K562 (cell line): Measurements from ENCODE around the gene MDC1. TPM values are rescaled to one million over a fixed set of nuclear protein-coding genes. Genes with fewer than 3 reads are reported as not detected.
A peak's percentile ranks its signal among the peaks of the same experiment; 100 is the strongest.

Experiments
- CBX5 ChIP-seq: IDR thresholded peaks from 2 replicates; pipeline ENCODE4 v1.6.1; 2014; ENCODE audit warnings: low read depth, borderline replicate concordance
- CSDE1 ChIP-seq, 2 experiments: fragments of 450-650 bp; IDR thresholded peaks; 2 replicates each; pipeline ENCODE4 v1.6.1; 2016; ENCODE audit warnings: mild to moderate bottlenecking in 1 of 2
- HDAC3 ChIP-seq: fragments of 450-650 bp; IDR thresholded peaks from 2 replicates; pipeline ENCODE4 v1.6.1; 2018; ENCODE audit warnings: borderline replicate concordance, mild to moderate bottlenecking, moderate library complexity; ENCODE audit not compliant: partially characterized antibody
- MBD2 ChIP-seq: sonication (generic); IDR thresholded peaks from 2 replicates; pipeline ENCODE4 v1.6.1; 2016; ENCODE audit warnings: low read depth, borderline replicate concordance
- NFYB ChIP-seq: IDR thresholded peaks from 2 replicates; pipeline ENCODE4 v1.6.1; 2011; ENCODE audit warnings: mild to moderate bottlenecking, moderate library complexity; ENCODE audit not compliant: insufficient read length; ENCODE audit errors: extremely low read depth
- POLR2AphosphoS2 ChIP-seq: IDR thresholded peaks from 2 replicates; pipeline ENCODE4 v1.6.1; 2012; ENCODE audit warnings: low read length, improper control_type of control experiment
- SOX6 ChIP-seq: fragments of 450-650 bp; IDR thresholded peaks from 2 replicates; pipeline ENCODE4 v1.6.1; 2014; ENCODE audit warnings: mild to moderate bottlenecking
- ZBED1 ChIP-seq: IDR thresholded peaks from 2 replicates; pipeline ENCODE4 v1.6.1; 2014
- ZNF23 ChIP-seq: fragments of 250-450 bp; sonication (Bioruptor Pico); IDR thresholded peaks from 2 replicates; pipeline ENCODE4 v1.4.0; 2020; ENCODE audit warnings: mild to moderate bottlenecking
- ZNF780A ChIP-seq: fragments of 250-450 bp; sonication (Bioruptor Pico); IDR thresholded peaks from 2 replicates; pipeline ENCODE4 v1.5.0; 2021; ENCODE audit warnings: mild to moderate bottlenecking
- polyA plus RNA-seq, 8 experiments: library from polyadenylated mRNA; depleted of rRNA in 4 of 8; stranded (reverse) in 5 of 8; unstranded in 3 of 8; fragments of >200 nt; fragmentation: Nextera tagmentation in 2 of 8; fragmentation: Illumina TruSeq in 1 of 8; extraction: Ambion mirVana in 2 of 8; extraction: Trizol in 1 of 8; gene quantifications; 2 replicates each; pipeline versions ENCODE4 v1.2.1 to v1.2.3, GENCODE V29; 2011 to 2014; ENCODE audit warnings: inconsistent platforms in 1 of 8, missing spikeins in 1 of 8
- total RNA-seq, 7 experiments: library from RNA; depleted of rRNA in 6 of 7; stranded (reverse); fragments of >200 nt in 6 of 7; fragmentation: Illumina TruSeq in 2 of 7; extraction: Trizol in 2 of 7; gene quantifications; 2 replicates each; pipeline versions ENCODE4 v1.2.1 to v1.2.3, GENCODE V29; 2011 to 2021; ENCODE audit warnings: low replicate concordance in 1 of 7
- TF ChIP-seq, protein P1 (sequence below), 2 experiments: fragments of 150-350 bp in 1 of 2; IDR thresholded peaks; 2 replicates each; pipeline ENCODE4 v1.6.1; 2012 to 2016; ENCODE audit warnings: low read depth in 2 of 2, low read length in 2 of 2, mild to moderate bottlenecking in 1 of 2, moderate library complexity in 1 of 2
- TF ChIP-seq, protein P2 (sequence below): sonication (generic); formaldehyde crosslinking; IDR thresholded peaks from 2 replicates; pipeline ENCODE4 v1.8.1; 2023; ENCODE audit warnings: mild to moderate bottlenecking, missing genetic modification reagents, moderate library complexity
- TF ChIP-seq, protein P3 (sequence below): fragments of 250-450 bp; sonication (Bioruptor Pico); IDR thresholded peaks from 2 replicates; pipeline ENCODE4 v1.9.0; 2021; ENCODE audit warnings: mild to moderate bottlenecking
- TF ChIP-seq, protein P4 (sequence below): fragments of 450-650 bp; formaldehyde crosslinking; IDR thresholded peaks from 2 replicates; pipeline ENCODE4 v1.4.0; 2022; ENCODE audit warnings: missing genetic modification characterization
- TF ChIP-seq, protein P5 (sequence below), 2 experiments: fragments of 450-650 bp; conservative IDR thresholded peaks; 2 replicates each; pipeline ENCODE4 v1.6.1; 2017; ENCODE audit warnings: mild to moderate bottlenecking in 2 of 2, moderate library complexity in 2 of 2
- TF ChIP-seq, protein P6 (sequence below), 2 experiments: fragments of 450-650 bp in 1 of 2; sonication (generic) in 1 of 2; formaldehyde crosslinking in 1 of 2; IDR thresholded peaks in 1 of 2; conservative IDR thresholded peaks in 1 of 2; 2 replicates each; pipeline versions ENCODE4 v1.6.1 to v1.8.1; 2016 to 2023; ENCODE audit warnings: mild to moderate bottlenecking in 2 of 2, moderate library complexity in 2 of 2, inconsistent platforms in 1 of 2, missing genetic modification reagents in 1 of 2

Gene MDC1
- total and polyA plus RNA-seq, 9 of the 15 experiments (the other 6 are each of a cell fraction or from before 2014, with no cell fraction given) = 8.2 to 114 (median 20.0) TPM

DNA sequence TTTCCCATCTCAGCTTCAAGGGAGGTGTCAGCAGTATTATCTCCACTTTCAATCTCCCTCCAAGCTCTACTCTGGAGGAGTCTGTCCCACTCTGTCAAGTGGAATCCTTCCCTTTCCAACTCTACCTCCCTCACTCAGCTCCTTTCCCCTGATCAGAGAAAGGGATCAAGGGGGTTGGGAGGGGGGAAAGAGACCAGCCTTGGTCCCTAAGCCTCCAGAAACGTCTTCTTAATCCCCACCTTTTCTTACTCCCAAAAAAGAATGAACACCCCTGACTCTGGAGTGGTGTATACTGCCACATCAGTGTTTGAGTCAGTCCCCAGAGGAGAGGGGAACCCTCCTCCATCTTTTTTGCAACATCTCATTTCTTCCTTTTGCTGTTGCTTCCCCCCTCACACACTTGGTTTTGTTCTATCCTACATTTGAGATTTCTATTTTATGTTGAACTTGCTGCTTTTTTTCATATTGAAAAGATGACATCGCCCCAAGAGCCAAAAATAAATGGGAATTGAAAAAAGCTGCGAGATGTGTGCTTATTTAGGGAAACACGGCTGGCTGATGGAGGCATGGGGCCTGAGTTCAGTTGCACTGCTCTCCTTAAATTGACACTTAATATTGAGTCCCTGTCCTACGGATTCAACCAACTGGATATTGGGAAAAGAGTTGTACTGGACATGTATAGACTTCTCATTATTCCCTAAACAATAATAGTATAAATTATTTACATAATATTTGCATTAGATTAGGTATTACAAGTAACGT lies 8.0 kb upstream of the MDC1 start (continued):
- TF ChIP-seq, protein P1, sequence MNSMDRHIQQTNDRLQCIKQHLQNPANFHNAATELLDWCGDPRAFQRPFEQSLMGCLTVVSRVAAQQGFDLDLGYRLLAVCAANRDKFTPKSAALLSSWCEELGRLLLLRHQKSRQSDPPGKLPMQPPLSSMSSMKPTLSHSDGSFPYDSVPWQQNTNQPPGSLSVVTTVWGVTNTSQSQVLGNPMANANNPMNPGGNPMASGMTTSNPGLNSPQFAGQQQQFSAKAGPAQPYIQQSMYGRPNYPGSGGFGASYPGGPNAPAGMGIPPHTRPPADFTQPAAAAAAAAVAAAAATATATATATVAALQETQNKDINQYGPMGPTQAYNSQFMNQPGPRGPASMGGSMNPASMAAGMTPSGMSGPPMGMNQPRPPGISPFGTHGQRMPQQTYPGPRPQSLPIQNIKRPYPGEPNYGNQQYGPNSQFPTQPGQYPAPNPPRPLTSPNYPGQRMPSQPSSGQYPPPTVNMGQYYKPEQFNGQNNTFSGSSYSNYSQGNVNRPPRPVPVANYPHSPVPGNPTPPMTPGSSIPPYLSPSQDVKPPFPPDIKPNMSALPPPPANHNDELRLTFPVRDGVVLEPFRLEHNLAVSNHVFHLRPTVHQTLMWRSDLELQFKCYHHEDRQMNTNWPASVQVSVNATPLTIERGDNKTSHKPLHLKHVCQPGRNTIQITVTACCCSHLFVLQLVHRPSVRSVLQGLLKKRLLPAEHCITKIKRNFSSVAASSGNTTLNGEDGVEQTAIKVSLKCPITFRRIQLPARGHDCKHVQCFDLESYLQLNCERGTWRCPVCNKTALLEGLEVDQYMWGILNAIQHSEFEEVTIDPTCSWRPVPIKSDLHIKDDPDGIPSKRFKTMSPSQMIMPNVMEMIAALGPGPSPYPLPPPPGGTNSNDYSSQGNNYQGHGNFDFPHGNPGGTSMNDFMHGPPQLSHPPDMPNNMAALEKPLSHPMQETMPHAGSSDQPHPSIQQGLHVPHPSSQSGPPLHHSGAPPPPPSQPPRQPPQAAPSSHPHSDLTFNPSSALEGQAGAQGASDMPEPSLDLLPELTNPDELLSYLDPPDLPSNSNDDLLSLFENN (IDR thresholded peaks at IDR 0.05; ENCODE audit: low read depth in 2 of 2, low read length in 2 of 2) = peak in 1 of 2 experiments; percentile 31; a peak in 1 of 4 replicates
- TF ChIP-seq HDAC3 (peak; percentile 30), ZNF23 (CRISPR knock-in tag) (no peak), ZBED1 (peak; percentile 59; the same call in 1 of the 2 replicates), ZNF780A (CRISPR knock-in tag) (no peak), CSDE1 (IDR thresholded peaks at IDR 0.05) (0 out of 4 replicates have a peak, but pooled peaks of 1 of the 2 experiments have one; percentile 33), MBD2 (peak; percentile 48), SOX6 (0 out of 2 replicates have a peak, but pooled peaks have one; percentile 6), CBX5 (no peak), POLR2AphosphoS2 (peak; percentile 55), NFYB (no peak)
- TF ChIP-seq, protein P2, sequence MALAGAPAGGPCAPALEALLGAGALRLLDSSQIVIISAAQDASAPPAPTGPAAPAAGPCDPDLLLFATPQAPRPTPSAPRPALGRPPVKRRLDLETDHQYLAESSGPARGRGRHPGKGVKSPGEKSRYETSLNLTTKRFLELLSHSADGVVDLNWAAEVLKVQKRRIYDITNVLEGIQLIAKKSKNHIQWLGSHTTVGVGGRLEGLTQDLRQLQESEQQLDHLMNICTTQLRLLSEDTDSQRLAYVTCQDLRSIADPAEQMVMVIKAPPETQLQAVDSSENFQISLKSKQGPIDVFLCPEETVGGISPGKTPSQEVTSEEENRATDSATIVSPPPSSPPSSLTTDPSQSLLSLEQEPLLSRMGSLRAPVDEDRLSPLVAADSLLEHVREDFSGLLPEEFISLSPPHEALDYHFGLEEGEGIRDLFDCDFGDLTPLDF (CRISPR knock-in tag) = 0 out of 2 replicates have a peak, but pooled peaks have one; percentile 24
- TF ChIP-seq, protein P3, sequence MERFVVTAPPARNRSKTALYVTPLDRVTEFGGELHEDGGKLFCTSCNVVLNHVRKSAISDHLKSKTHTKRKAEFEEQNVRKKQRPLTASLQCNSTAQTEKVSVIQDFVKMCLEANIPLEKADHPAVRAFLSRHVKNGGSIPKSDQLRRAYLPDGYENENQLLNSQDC (CRISPR knock-in tag) = peak; percentile 68; the same call in 1 of the 2 replicates
- TF ChIP-seq, protein P4, sequence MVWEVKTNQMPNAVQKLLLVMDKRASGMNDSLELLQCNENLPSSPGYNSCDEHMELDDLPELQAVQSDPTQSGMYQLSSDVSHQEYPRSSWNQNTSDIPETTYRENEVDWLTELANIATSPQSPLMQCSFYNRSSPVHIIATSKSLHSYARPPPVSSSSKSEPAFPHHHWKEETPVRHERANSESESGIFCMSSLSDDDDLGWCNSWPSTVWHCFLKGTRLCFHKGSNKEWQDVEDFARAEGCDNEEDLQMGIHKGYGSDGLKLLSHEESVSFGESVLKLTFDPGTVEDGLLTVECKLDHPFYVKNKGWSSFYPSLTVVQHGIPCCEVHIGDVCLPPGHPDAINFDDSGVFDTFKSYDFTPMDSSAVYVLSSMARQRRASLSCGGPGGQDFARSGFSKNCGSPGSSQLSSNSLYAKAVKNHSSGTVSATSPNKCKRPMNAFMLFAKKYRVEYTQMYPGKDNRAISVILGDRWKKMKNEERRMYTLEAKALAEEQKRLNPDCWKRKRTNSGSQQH = peak; percentile 63; the same call in 1 of the 2 replicates
- TF ChIP-seq, protein P5, sequence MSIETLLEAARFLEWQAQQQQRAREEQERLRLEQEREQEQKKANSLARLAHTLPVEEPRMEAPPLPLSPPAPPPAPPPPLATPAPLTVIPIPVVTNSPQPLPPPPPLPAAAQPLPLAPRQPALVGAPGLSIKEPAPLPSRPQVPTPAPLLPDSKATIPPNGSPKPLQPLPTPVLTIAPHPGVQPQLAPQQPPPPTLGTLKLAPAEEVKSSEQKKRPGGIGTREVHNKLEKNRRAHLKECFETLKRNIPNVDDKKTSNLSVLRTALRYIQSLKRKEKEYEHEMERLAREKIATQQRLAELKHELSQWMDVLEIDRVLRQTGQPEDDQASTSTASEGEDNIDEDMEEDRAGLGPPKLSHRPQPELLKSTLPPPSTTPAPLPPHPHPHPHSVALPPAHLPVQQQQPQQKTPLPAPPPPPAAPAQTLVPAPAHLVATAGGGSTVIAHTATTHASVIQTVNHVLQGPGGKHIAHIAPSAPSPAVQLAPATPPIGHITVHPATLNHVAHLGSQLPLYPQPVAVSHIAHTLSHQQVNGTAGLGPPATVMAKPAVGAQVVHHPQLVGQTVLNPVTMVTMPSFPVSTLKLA (conservative IDR thresholded peaks at IDR 0.05) = peak in 1 of 2 experiments; percentile 17; a peak in 1 of 4 replicates
- TF ChIP-seq, protein P6, sequence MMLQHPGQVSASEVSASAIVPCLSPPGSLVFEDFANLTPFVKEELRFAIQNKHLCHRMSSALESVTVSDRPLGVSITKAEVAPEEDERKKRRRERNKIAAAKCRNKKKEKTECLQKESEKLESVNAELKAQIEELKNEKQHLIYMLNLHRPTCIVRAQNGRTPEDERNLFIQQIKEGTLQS (IDR thresholded peaks at IDR 0.05) = no peak
- TF ChIP-seq, protein P6 (CRISPR knock-in tag; conservative IDR thresholded peaks at IDR 0.05) = no peak
